A673 (cell line): Measurements from ENCODE around the gene CFAP157. TPM values are rescaled to one million over a fixed set of nuclear protein-coding genes. Genes with fewer than 3 reads are reported as not detected.
A peak's percentile ranks its signal among the peaks of the same experiment; 100 is the strongest.

Experiments used
- BruUV-seq: library from RNA; stranded (reverse); fragments of 400-500 nt; replicated peaks from 2 replicates; lab custom pipeline; 2021; lab: Mats Ljungman, UMichigan
- CTCF ChIA-PET: fragments of 300-600 bp; sonication (Branson Sonifier 250); formaldehyde crosslinking; loops from one replicate; lab custom pipeline; 2022; ENCODE audit warnings: antibody characterized with exemption; lab: Charles Lee
- POLR2A ChIA-PET: fragments of 300-600 bp; sonication (Branson Sonifier 250); formaldehyde crosslinking; loops from one replicate; lab custom pipeline; 2022; ENCODE audit warnings: antibody characterized with exemption; ENCODE audit not compliant: low non-redundant PET; lab: Charles Lee
- DNase-seq: peaks from one replicate; pipeline ENCODE4 v3.0.0-alpha.2; 2015; ENCODE audit warnings: low spot score
- H3K27ac ChIP-seq: fragments of 200-600 bp; sonication (generic); 2 replicates; pipeline ENCODE4 v1.5.1; 2016; ENCODE audit warnings: mixed run types, low read depth, mild to moderate bottlenecking, mixed read lengths, antibody characterized with exemption, low read length; ENCODE audit not compliant: poor library complexity, severe bottlenecking
- H3K27me3 ChIP-seq: fragments of 200-600 bp; sonication (generic); replicated peaks from 2 replicates; pipeline ENCODE4 v1.6.1; 2017; ENCODE audit warnings: mixed run types, low read depth, mild to moderate bottlenecking, mixed read lengths, antibody characterized with exemption, low read length; ENCODE audit not compliant: insufficient read depth, poor library complexity
- H3K36me3 ChIP-seq: fragments of 200-600 bp; sonication (generic); 2 replicates; pipeline ENCODE4 v1.6.1; 2016; ENCODE audit warnings: mixed run types, mild to moderate bottlenecking, mixed read lengths, antibody characterized with exemption, low read length; ENCODE audit not compliant: insufficient read depth, poor library complexity, severe bottlenecking
- H3K4me1 ChIP-seq: fragments of 200-600 bp; sonication (generic); 2 replicates; pipeline ENCODE4 v1.6.1; 2017; ENCODE audit warnings: mixed run types, mild to moderate bottlenecking, mixed read lengths, antibody characterized with exemption, low read length; ENCODE audit not compliant: insufficient read depth, poor library complexity, severe bottlenecking
- H3K4me3 ChIP-seq: fragments of 200-600 bp; sonication (generic); 2 replicates; pipeline ENCODE4 v1.5.1; 2016; ENCODE audit warnings: low read depth, mixed run types, mild to moderate bottlenecking, mixed read lengths, low read length; ENCODE audit not compliant: poor library complexity, severe bottlenecking
- H3K9me3 ChIP-seq: fragments of 200-600 bp; sonication (generic); 2 replicates; pipeline ENCODE4 v1.6.1; 2016; ENCODE audit warnings: mixed run types, low read depth, mild to moderate bottlenecking, mixed read lengths, antibody characterized with exemption, low read length; ENCODE audit not compliant: poor library complexity, severe bottlenecking
- CTCF ChIP-seq: fragments of 300-800, 200-600 bp; sonication (generic); conservative IDR thresholded peaks from 2 replicates; pipeline ENCODE4 v1.5.1; 2017; ENCODE audit warnings: low read depth, mild to moderate bottlenecking, antibody characterized with exemption, low read length, moderate library complexity, mixed read lengths
- EZH2 ChIP-seq: fragments of 200-600 bp; sonication (generic); IDR thresholded peaks from 2 replicates; pipeline ENCODE4 v1.6.1; 2017; ENCODE audit warnings: borderline replicate concordance, low read depth, mild to moderate bottlenecking, mixed read lengths, antibody characterized with exemption, low read length; ENCODE audit not compliant: poor library complexity, severe bottlenecking
- intact Hi-C: fragments of 100-400 bp; cut with micrococcal nuclease; formaldehyde crosslinking; loops from one replicate; pipeline ENCODE4 v1.10.0; 2022; ENCODE audit not compliant: unreplicated experiment
- total RNA-seq: library from RNA; stranded (reverse); gene quantifications from 2 replicates; pipeline ENCODE4 v1.2.3, GENCODE V29; 2021

The CFAP157 gene
- total RNA-seq, 1 experiment from 2014 or later, result not detected

DNA sequence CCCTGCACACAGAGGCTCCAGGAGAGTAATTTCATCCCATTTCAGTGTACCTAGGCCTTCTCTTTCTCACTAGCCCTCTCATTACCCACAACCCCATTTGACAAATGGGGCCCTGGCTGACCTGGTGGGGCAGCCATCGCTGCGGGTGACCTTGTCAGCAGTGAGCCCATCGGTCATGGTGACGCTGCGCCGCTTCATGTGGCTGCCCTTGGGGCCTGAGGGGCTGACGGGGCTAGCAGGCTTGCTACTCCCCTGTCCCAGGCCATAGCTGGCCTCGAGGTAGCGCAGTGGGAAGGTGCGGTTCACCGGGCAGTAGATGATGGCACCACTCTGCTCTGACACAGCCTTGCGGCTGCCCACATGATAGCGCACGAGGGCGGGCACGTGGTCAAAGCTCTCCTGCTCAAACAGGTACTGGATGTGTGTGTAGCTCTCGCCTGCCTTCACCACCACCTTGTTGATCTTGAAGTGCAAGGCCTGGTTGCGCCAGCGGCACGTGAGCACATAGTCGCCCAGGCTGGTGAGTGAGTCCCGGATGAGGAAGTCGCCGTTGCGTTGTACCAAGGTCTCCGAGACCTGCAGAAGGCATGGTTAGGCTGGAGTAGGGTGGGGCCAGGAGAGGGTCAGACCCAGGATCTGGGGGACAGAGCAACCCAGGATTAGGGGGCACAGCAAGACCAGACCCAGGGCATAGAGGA is 42.5 kb downstream of the CFAP157 start:
- Histone ChIP-seq H3K9me3 (no peaks in the 10 kb centered on the region), H3K4me3 (no peak overlapping the region), H3K36me3 (no peaks in the 10 kb centered on the region), H3K4me1 (peaks cover under 1% of the 10 kb centered on the region), H3K27ac (no peak overlapping the region), H3K27me3 (peaks cover 30% of the 10 kb centered on the region)
- POLR2A ChIA-PET, result no interaction called here
- BruUV-seq, result no TSS peak
- intact Hi-C loops, result no loop called here
- TF ChIP-seq EZH2, result no peak
- no peak for TF ChIP-seq CTCF
- DNase-seq, result no peak
- CTCF ChIA-PET, result no interaction called here

DNA sequence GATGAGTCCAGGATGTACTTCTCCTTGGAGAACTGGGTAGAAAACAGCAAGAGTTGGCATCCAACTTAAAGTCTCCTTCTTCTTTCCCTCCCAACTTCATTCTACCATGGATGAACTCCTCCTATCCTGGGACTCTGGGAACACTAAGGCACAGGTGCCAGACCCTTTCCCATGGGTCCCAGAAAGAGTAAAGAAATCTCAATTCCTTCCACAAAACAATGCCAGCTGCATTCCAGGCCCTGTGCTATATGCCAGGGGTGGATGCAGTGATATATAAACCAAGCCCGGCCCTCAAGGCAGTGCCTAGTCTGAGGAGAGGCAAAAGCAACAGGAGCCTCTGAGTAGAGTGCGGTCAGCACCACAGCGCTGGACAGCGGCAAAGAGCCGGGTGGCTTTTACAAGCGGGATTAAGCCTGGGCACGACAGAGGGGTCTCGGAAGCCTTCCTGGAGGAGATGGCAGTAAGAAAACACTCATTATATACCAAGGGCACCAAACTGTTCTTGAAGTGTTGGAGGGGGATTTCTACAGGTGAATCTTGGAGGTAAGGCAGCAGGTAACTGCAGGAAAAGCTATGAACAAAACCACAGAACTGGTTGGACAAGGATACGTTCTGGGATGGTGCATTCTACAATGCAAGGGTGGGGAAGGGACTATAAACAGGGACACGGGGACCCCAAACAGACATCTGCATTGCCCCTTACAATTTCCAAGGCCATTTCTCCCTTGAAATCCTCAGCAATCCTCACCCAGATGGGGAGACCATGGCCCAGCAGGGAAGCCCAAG is 44.7 kb downstream of the CFAP157 start:
- intact Hi-C loops, result no loop called here
- no peaks in the 10 kb centered on the region for H3K36me3 ChIP-seq
- peaks cover 3% of the 10 kb centered on the region for H3K4me1 ChIP-seq
- TF ChIP-seq CTCF, result no peak
- TF ChIP-seq EZH2, result no peak
- no TSS peak for BruUV-seq
- H3K27ac ChIP-seq, result no peak overlapping the region
- DNase-seq, result peak; percentile 27
- ChIA-PET POLR2A (no interaction called here), CTCF (no interaction called here)
- no peak overlapping the region for H3K4me3 ChIP-seq
- H3K27me3 ChIP-seq, result peaks cover 52% of the 10 kb centered on the region
- no peaks in the 10 kb centered on the region for H3K9me3 ChIP-seq

DNA sequence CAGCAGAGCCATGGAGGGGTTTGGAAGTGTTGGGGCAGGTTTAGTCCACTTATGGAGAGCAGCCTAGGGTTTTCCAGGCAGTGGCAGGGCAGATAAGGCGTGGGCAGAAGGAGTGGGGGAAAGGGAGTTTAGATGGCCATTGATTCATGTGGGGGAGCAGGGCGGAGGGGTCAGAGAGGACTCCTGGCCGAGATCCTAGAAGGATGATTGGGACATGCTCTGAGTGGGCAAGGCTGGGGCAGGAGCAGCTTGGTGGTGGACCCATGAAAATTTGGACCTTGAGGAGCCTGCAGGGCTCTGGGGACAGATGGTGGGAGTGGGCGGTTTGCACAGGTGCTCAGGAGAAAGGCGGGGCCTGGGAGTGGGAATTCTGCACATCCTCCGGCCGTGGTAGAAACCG is 46.4 kb downstream of the CFAP157 start:
- H3K36me3 ChIP-seq, result no peaks in the 10 kb centered on the region
- CTCF ChIA-PET, result no interaction called here
- H3K27ac ChIP-seq, result no peak overlapping the region
- POLR2A ChIA-PET, result no interaction called here
- intact Hi-C loops, result no loop called here
- TF ChIP-seq CTCF, result no peak
- no peak for TF ChIP-seq EZH2
- peaks cover 3% of the 10 kb centered on the region for H3K4me1 ChIP-seq
- no TSS peak for BruUV-seq
- no peak overlapping the region for H3K4me3 ChIP-seq
- H3K9me3 ChIP-seq, result no peaks in the 10 kb centered on the region
- peaks cover 52% of the 10 kb centered on the region for H3K27me3 ChIP-seq
- DNase-seq, result no peak
